ENCODE measurements around the gene AMPD3.

DNA sequence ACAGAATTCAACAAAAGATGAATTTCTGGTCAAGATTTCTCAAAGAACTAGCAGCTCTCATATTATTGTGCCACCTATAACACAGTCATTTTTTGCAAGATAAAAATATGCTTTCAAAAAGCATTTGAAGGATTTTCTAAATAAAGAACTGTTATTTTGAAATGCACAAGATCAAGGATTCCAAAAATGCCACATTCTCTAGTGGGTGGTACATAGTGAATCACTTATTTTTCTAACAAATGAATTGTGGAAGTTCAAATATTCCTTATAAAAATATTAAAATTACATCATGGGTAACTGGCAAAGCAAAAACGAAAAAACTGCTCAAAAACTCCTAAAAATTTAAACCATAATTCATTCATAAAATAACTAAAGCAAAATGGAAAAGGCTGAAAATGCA, 83.9 kb downstream of the AMPD3 start:
- TF ChIP-seq, protein P1, sequence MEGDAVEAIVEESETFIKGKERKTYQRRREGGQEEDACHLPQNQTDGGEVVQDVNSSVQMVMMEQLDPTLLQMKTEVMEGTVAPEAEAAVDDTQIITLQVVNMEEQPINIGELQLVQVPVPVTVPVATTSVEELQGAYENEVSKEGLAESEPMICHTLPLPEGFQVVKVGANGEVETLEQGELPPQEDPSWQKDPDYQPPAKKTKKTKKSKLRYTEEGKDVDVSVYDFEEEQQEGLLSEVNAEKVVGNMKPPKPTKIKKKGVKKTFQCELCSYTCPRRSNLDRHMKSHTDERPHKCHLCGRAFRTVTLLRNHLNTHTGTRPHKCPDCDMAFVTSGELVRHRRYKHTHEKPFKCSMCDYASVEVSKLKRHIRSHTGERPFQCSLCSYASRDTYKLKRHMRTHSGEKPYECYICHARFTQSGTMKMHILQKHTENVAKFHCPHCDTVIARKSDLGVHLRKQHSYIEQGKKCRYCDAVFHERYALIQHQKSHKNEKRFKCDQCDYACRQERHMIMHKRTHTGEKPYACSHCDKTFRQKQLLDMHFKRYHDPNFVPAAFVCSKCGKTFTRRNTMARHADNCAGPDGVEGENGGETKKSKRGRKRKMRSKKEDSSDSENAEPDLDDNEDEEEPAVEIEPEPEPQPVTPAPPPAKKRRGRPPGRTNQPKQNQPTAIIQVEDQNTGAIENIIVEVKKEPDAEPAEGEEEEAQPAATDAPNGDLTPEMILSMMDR (IDR thresholded peaks at IDR 0.05) = no peak
- TF ChIP-seq EZH2 (IDR thresholded peaks at IDR 0.05; ENCODE audit: borderline replicate concordance, insufficient read depth, low read depth, low read length, poor library complexity, severe bottlenecking) = no peak
